ENCODE data around the gene ZFP28. TPM values are rescaled to one million over a fixed set of nuclear protein-coding genes. Genes with fewer than 3 reads are reported as not detected.

The ZFP28 gene
- total and polyA plus RNA-seq, 3 donors from 2014 or later: 12.2 to 28.0 (median 18.3) TPM

DNA sequence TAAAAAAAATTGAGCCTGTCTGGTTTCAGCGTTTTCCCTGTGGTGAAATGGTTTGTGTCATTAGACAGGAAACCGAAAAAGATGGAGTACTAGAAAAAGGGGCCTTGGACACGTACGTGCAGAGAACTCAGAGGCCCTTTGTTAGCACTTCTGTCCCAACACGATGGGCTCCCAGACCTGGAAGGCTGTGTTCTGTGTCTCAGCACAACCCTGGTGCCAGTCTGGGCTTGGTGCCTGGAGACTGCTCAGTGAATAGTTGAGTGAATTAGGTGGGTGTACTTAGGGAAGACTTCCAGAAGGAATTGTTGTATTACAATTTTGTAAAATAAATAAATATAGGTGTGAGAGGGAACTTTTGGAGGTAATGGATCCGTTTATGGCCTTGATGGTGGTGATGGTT is 65.1 kb downstream of the ZFP28 start:
- DNase-seq: no peak
- WGBS, 2 donors: 66 to 77% methylated on average over 6 of the region's 6 CpGs
- no peaks in the 10 kb centered on the region for H3K36me3 ChIP-seq (ENCODE audit: low read depth, missing control alignments)
- no peak overlapping the region for H3K4me3 ChIP-seq
- no peak overlapping the region for H3K27ac ChIP-seq
- intact Hi-C loops (cut with DNase I; ENCODE audit: low total_unique reads): no loop called here
- H3K27me3 ChIP-seq: no peaks in the 10 kb centered on the region
- H3K9me3 ChIP-seq: no peaks in the 10 kb centered on the region
- H3K4me1 ChIP-seq: no peaks in the 10 kb centered on the region
- TF ChIP-seq POLR2A (IDR thresholded peaks at IDR 0.05) (no peak), CTCF (IDR thresholded peaks at IDR 0.05) (no peak)

Other genes starting within 250 kb of the ZFP28 start
- gene ZSCAN5A, start 224.1 kb upstream of the ZFP28 start, total RNA-seq: 10 to 100 TPM; 39.8 to 55.3 TPM
- 50.6 TPM for gene ZSCAN5A, start 224.1 kb upstream of the ZFP28 start, polyA plus RNA-seq (ENCODE audit: insufficient read depth, low read depth, low replicate concordance)
- 10 to 100 TPM; 11.3 to 12.0 TPM for gene ZNF582, start 145.4 kb upstream of the ZFP28 start, total RNA-seq
- 7.2 TPM for gene ZNF582, start 145.4 kb upstream of the ZFP28 start, polyA plus RNA-seq (ENCODE audit: insufficient read depth, low read depth, low replicate concordance)
- 10 to 100 TPM in 1 of 2 donors, 1 to 10 TPM in 1; 8.6 to 16.2 TPM for gene ZNF583, start 134.6 kb upstream of the ZFP28 start, total RNA-seq
- 13.2 TPM for gene ZNF583, start 134.6 kb upstream of the ZFP28 start, polyA plus RNA-seq (ENCODE audit: insufficient read depth, low read depth, low replicate concordance)
- 10 to 100 TPM; 12.1 to 16.5 TPM for gene ZNF667, start 61.6 kb upstream of the ZFP28 start, total RNA-seq
- gene ZNF667, start 61.6 kb upstream of the ZFP28 start, polyA plus RNA-seq (ENCODE audit: insufficient read depth, low read depth, low replicate concordance): 7.6 TPM
- gene ZNF471, start 31.1 kb upstream of the ZFP28 start, total RNA-seq: 10 to 100 TPM; 13.1 to 22.8 TPM
- 7.0 TPM for gene ZNF471, start 31.1 kb upstream of the ZFP28 start, polyA plus RNA-seq (ENCODE audit: insufficient read depth, low read depth, low replicate concordance)
- gene ZNF470, start 28.5 kb downstream of the ZFP28 start, total RNA-seq: 10 to 100 TPM in 1 of 2 donors, 1 to 10 TPM in 1; 8.3 to 11.0 TPM
- 4.5 TPM for gene ZNF470, start 28.5 kb downstream of the ZFP28 start, polyA plus RNA-seq (ENCODE audit: insufficient read depth, low read depth, low replicate concordance)
- gene ZNF71, start 56.4 kb downstream of the ZFP28 start, total RNA-seq: 10 to 100 TPM; 18.3 to 19.6 TPM
- gene ZNF71, start 56.4 kb downstream of the ZFP28 start, polyA plus RNA-seq (ENCODE audit: insufficient read depth, low read depth, low replicate concordance): 7.2 TPM
- under 1 TPM; 0.25 to 0.79 TPM for gene SMIM17, start 104.2 kb downstream of the ZFP28 start, total RNA-seq
- 1.3 TPM for gene SMIM17, start 104.2 kb downstream of the ZFP28 start, polyA plus RNA-seq (ENCODE audit: insufficient read depth, low read depth, low replicate concordance)
- gene ZNF835, start 132.8 kb downstream of the ZFP28 start, total RNA-seq: 1 to 10 TPM; 2.9 to 4.9 TPM
- gene ZNF835, start 132.8 kb downstream of the ZFP28 start, polyA plus RNA-seq (ENCODE audit: insufficient read depth, low read depth, low replicate concordance): 1.1 TPM